Left lung (tissue), 10 donors: Measurements from ENCODE around the gene IL18BP. TPM values are rescaled to one million over a fixed set of nuclear protein-coding genes. Genes with fewer than 3 reads are reported as not detected.

Experiments
- ATAC-seq: fragments of 200-7000 bp; cut with Tn5 transposase; one replicate; pipeline ENCODE4 v1.9.1; 2020; ENCODE audit warnings: moderate library complexity
- DNase-seq, 4 donors: peaks; one replicate each; pipeline ENCODE4 v3.0.0-alpha.2; 2013 to 2020
- H3K27ac ChIP-seq, 2 donors: fragments of 200-600 bp; sonication (generic) in 1 of 2; one replicate each; pipeline versions ENCODE4 v1.5.0 to v1.8.0; 2020 to 2021
- H3K27me3 ChIP-seq, 2 donors: fragments of 200-600 bp; sonication (generic) in 1 of 2; one replicate each; pipeline versions ENCODE4 v1.5.0 to v1.8.0; 2020 to 2021
- H3K36me3 ChIP-seq, 2 donors: fragments of 200-600 bp; sonication (generic) in 1 of 2; one replicate each; pipeline versions ENCODE4 v1.5.0 to v1.8.0; 2020 to 2021
- H3K4me1 ChIP-seq, 2 donors: fragments of 200-600 bp; one replicate each; pipeline ENCODE4 v1.8.0; 2021
- H3K4me3 ChIP-seq, 2 donors: fragments of 200-600 bp; sonication (generic) in 1 of 2; one replicate each; pipeline versions ENCODE4 v1.5.0 to v1.8.0; 2020 to 2021; ENCODE audit warnings: mild to moderate bottlenecking in 1 of 2
- H3K9me3 ChIP-seq, 2 donors: fragments of 200-600 bp; sonication (generic) in 1 of 2; one replicate each; pipeline versions ENCODE4 v1.5.0 to v1.8.0; 2020 to 2021
- intact Hi-C, 2 donors: fragments of 100-400 bp; cut with DNase I; formaldehyde crosslinking; loops; one replicate each; pipeline versions ENCODE4 v1.11.2 to v1.14.2; 2022
- polyA plus RNA-seq, 6 donors: library from polyadenylated mRNA; unstranded; fragments of 120-200 nt; gene quantifications; one replicate each; pipeline ENCODE4 v1.2.1, GENCODE V29; 2013; ENCODE audit not compliant: insufficient read length in 6 of 6
- total RNA-seq, 2 donors: library from RNA; stranded (reverse); fragmentation: NEBNext Ultra II Directional; extraction: Animal tissue kit (Norgen Biotek cat#: 25700); gene quantifications; one replicate each; pipeline ENCODE4 v1.2.1, GENCODE V29; 2021
- TF ChIP-seq, protein P1 (sequence below), 2 donors: fragments of 200-600 bp; sonication (generic) in 1 of 2; IDR thresholded peaks; one replicate each; pipeline versions ENCODE4 v1.5.0 to v1.8.0; 2021; ENCODE audit warnings: antibody characterized with exemption in 2 of 2
- donor health status: DM: no; HTN: yes; CAD: no.
- donor health status: DM: no; HTN: no; CAD: no.

The IL18BP gene
- total and polyA plus RNA-seq, 8 donors: 8.9 to 20.1 (median 11.6) TPM

DNA sequence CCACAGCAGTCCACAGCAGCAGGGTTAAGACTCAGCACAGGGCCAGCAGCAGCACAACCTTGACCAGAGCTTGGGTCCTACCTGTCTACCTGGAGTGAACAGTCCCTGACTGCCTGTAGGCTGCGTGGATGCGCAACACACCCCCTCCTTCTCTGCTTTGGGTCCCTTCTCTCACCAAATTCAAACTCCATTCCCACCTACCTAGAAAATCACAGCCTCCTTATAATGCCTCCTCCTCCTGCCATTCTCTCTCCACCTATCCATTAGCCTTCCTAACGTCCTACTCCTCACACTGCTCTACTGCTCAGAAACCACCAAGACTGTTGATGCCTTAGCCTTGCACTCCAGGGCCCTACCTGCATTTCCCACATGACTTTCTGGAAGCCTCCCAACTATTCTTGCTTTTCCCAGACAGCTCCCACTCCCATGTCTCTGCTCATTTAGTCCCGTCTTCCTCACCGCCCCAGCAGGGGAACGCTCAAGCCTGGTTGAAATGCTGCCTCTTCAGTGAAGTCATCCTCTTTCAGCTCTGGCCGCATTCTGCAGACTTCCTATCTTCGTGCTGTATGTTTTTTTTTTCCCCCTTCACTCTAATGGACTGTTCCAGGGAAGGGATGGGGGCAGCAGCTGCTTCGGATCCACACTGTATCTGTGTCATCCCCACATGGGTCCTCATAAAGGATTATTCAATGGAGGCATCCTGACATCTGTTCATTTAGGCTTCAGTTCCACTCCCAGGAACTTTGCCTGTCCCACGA is 3.3 kb downstream of the IL18BP start:
- Histone ChIP-seq H3K36me3 (peaks cover 3 to 69% of the 10 kb centered on the region in 2 donors), H3K27ac (peak overlapping the region in 1 of 2 donors; percentile 13), H3K27me3 (no peaks in the 10 kb centered on the region), H3K4me1 (peaks cover 9 to 41% of the 10 kb centered on the region in 2 donors), H3K9me3 (no peaks in the 10 kb centered on the region), H3K4me3 (no peak overlapping the region)
- intact Hi-C loops: no loop called here
- TF ChIP-seq, protein P1, sequence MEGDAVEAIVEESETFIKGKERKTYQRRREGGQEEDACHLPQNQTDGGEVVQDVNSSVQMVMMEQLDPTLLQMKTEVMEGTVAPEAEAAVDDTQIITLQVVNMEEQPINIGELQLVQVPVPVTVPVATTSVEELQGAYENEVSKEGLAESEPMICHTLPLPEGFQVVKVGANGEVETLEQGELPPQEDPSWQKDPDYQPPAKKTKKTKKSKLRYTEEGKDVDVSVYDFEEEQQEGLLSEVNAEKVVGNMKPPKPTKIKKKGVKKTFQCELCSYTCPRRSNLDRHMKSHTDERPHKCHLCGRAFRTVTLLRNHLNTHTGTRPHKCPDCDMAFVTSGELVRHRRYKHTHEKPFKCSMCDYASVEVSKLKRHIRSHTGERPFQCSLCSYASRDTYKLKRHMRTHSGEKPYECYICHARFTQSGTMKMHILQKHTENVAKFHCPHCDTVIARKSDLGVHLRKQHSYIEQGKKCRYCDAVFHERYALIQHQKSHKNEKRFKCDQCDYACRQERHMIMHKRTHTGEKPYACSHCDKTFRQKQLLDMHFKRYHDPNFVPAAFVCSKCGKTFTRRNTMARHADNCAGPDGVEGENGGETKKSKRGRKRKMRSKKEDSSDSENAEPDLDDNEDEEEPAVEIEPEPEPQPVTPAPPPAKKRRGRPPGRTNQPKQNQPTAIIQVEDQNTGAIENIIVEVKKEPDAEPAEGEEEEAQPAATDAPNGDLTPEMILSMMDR (IDR thresholded peaks at IDR 0.05): no peak
- DNase-seq (no peak), ATAC-seq (no peak)

DNA sequence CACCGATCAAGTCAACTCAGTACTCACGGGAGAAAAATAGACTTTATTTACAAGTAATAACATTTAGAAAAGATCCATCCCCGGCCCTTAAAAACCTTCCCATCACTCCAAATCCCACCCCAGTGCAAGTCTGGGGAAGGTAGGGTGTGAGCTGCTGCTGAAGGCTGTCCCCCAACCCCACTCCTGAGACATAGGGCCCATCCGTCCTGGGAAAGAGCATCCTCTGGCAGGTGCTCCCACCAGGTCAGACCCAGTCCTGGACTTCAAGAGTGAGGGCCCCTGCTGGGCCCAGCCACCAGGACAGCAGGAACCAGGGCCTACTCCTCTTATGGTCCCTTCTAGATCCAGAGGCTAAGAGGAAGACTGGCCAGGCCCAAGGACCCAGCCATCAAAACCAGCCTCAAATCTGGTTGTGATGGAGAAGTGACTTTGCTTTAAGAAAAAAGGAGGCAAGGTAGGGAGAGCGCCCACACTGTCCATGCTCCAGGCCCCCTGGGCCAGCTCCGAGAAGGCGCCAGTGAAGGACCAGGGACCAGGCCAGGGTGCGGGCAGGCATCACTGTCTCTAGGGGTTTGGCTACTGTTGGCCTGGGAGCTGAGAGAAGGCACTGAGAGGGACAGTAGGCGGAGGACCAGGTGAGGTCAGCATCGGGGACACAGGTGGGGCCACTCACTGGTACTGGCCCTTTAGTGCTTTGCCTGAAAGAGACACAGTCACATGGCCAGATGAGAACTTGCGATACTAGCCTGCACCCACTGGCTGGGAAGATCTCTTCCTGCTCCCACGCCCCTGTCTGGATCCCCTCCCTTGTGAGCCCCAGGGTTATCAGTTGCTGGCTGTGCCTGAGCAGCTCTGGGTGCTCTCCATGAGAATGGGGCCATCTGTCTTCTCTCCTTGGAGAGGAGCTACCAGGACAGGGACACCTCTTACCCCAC is 4.4 kb downstream of the IL18BP start:
- intact Hi-C loops: no loop called here
- Histone ChIP-seq H3K27ac (no peak overlapping the region), H3K4me1 (peaks cover 9 to 31% of the 10 kb centered on the region in 2 donors), H3K4me3 (no peak overlapping the region), H3K27me3 (no peaks in the 10 kb centered on the region), H3K36me3 (peaks cover 3 to 80% of the 10 kb centered on the region in 2 donors), H3K9me3 (no peaks in the 10 kb centered on the region)
- DNase-seq (no peak), ATAC-seq (no peak)
- TF ChIP-seq, protein P1 (IDR thresholded peaks at IDR 0.05): no peak

- TF ChIP-seq, protein P1 (IDR thresholded peaks at IDR 0.05): no peak
- Histone ChIP-seq H3K4me1 (peaks cover 9 to 24% of the 10 kb centered on the region in 2 donors), H3K36me3 (peaks cover 3 to 87% of the 10 kb centered on the region in 2 donors), H3K27ac (no peak overlapping the region), H3K27me3 (no peaks in the 10 kb centered on the region), H3K4me3 (no peak overlapping the region), H3K9me3 (no peaks in the 10 kb centered on the region)
- ATAC-seq (no peak), DNase-seq (peak in 1 of 4 donors; percentile 75)
- intact Hi-C loops: no loop called here
Measured at GRCh38 chr11:72003776-72004171, 5.1 kb downstream of the IL18BP start.

DNA sequence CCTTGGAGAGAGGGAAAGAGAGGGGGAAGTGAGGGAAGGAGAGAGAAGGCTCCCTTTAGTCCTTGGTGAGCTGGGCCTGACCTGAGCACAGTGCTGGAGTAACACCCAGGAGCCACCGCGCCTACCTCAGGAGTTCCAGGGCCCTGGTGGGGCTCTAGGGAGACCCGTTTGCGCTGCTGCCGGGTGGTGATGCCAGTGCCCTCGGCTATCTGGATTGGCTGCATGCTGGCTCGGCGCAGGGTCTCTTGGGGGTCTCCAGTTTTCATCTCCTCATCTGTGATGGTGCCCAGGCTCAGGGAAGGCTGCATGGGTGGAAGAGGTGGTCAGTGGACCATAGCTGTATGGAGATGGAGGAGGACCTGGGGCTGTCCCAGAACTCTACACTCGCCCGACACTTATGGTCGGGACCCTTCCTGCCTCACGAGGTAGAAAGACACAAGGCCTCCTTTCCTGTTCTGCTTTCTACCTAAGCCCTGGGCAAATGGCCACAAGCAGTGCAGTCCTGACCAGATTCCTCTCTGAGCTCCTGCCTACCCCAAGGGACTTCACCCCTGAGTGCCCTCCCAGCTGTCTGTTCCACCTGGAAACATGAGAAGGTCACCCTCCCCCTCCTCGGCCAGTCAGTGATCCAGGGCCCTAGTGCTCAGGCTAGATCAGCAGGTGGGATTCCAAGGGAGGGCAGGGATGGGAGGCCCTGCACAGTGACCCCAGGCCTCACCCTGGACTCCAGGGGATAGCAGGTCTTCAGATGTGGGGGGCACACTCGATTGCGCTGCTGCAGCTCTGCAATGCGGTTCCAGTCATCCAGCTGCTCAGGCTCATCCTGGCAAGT is 6.0 kb downstream of the IL18BP start:
- H3K9me3 ChIP-seq: no peaks in the 10 kb centered on the region
- peaks cover 3 to 97% of the 10 kb centered on the region in 2 donors for H3K36me3 ChIP-seq
- DNase-seq (no peak), ATAC-seq (no peak)
- peaks cover 3 to 15% of the 10 kb centered on the region in 2 donors for H3K4me1 ChIP-seq
- no peak overlapping the region for H3K27ac ChIP-seq
- H3K27me3 ChIP-seq: no peaks in the 10 kb centered on the region
- TF ChIP-seq, protein P1 (IDR thresholded peaks at IDR 0.05): no peak
- no peak overlapping the region for H3K4me3 ChIP-seq
- intact Hi-C loops: no loop called here
